H9 (cell line): ENCODE results near the gene SCEL. TPM values are rescaled to one million over a fixed set of nuclear protein-coding genes. Genes with fewer than 3 reads are reported as not detected.

Experiments
- DNase-seq: peaks from one replicate; pipeline ENCODE4 v3.0.0-alpha.2; 2017
- H2AFZ ChIP-seq: one replicate; pipeline ENCODE4 v1.6.1; 2013; ENCODE audit warnings: mild to moderate bottlenecking, low read length, control low read depth, moderate library complexity
- H2AK5ac ChIP-seq: 2 replicates; pipeline ENCODE4 v1.6.1; 2013; ENCODE audit warnings: low read length, control low read depth, mixed read lengths; ENCODE audit not compliant: insufficient read length
- H2BK120ac ChIP-seq: one replicate; pipeline ENCODE4 v1.6.1; 2013; ENCODE audit warnings: low read depth, mild to moderate bottlenecking, low read length, control low read depth, inconsistent platforms; ENCODE audit not compliant: poor library complexity, severe bottlenecking
- H2BK12ac ChIP-seq: 2 replicates; pipeline ENCODE4 v1.6.1; 2013; ENCODE audit warnings: low read length, control low read depth, mixed read lengths, low read depth; ENCODE audit not compliant: insufficient read length
- H2BK15ac ChIP-seq: 2 replicates; pipeline ENCODE4 v1.6.1; 2013; ENCODE audit warnings: low read depth, low read length, control low read depth
- H2BK20ac ChIP-seq: one replicate; pipeline ENCODE4 v1.6.1; 2013; ENCODE audit warnings: low read depth, mild to moderate bottlenecking, low read length, control low read depth, inconsistent platforms; ENCODE audit not compliant: poor library complexity, severe bottlenecking
- H2BK5ac ChIP-seq: 2 replicates; pipeline ENCODE4 v1.6.1; 2013; ENCODE audit warnings: low read length, control low read depth, mixed read lengths; ENCODE audit not compliant: insufficient read length
- H3K14ac ChIP-seq: 2 replicates; pipeline ENCODE4 v1.6.1; 2013; ENCODE audit warnings: low read length, control low read depth; ENCODE audit not compliant: insufficient read depth
- H3K18ac ChIP-seq: 2 replicates; pipeline ENCODE4 v1.6.1; 2013; ENCODE audit warnings: low read depth, mild to moderate bottlenecking, mixed read lengths, low read length, control low read depth; ENCODE audit not compliant: insufficient read length
- H3K23ac ChIP-seq: 2 replicates; pipeline ENCODE4 v1.6.1; 2013; ENCODE audit warnings: low read length, control low read depth, mixed read lengths, low read depth; ENCODE audit not compliant: insufficient read length
- H3K23me2 ChIP-seq: 2 replicates; pipeline ENCODE4 v1.6.1; 2013; ENCODE audit warnings: low read depth, mild to moderate bottlenecking, mixed read lengths, low read length, control low read depth; ENCODE audit not compliant: insufficient read length, poor library complexity, severe bottlenecking
- H3K27ac ChIP-seq: 2 replicates; pipeline ENCODE4 v1.5.1; 2013; ENCODE audit warnings: low read length, control low read depth, mixed read lengths, low read depth; ENCODE audit not compliant: insufficient read length
- H3K27me3 ChIP-seq: 2 replicates; pipeline ENCODE4 v1.6.1; 2013; ENCODE audit warnings: low read length, control low read depth, inconsistent platforms; ENCODE audit not compliant: insufficient read depth
- H3K4ac ChIP-seq: 2 replicates; pipeline ENCODE4 v1.6.1; 2013; ENCODE audit warnings: low read depth, mild to moderate bottlenecking, control low read depth, inconsistent platforms, low read length, moderate library complexity
- H3K4me1 ChIP-seq: 2 replicates; pipeline ENCODE4 v1.6.1; 2013; ENCODE audit warnings: low read length, control low read depth, inconsistent platforms; ENCODE audit not compliant: insufficient read depth
- H3K4me2 ChIP-seq: 2 replicates; pipeline ENCODE4 v1.6.1; 2013; ENCODE audit warnings: low read length, control low read depth, mixed read lengths; ENCODE audit not compliant: insufficient read length, insufficient read depth
- H3K56ac ChIP-seq: 2 replicates; pipeline ENCODE4 v1.6.1; 2013; ENCODE audit warnings: low read depth, mild to moderate bottlenecking, mixed read lengths, low read length, control low read depth; ENCODE audit not compliant: insufficient read length
- H3K79me1 ChIP-seq: 2 replicates; pipeline ENCODE4 v1.6.1; 2013; ENCODE audit warnings: low read depth, mild to moderate bottlenecking, moderate library complexity, low read length, control low read depth, inconsistent platforms; ENCODE audit not compliant: insufficient read depth, poor library complexity, severe bottlenecking
- H3K79me2 ChIP-seq: 2 replicates; pipeline ENCODE4 v1.6.1; 2013; ENCODE audit warnings: low read length, control low read depth, inconsistent platforms; ENCODE audit not compliant: insufficient read depth
- H3K9ac ChIP-seq: 2 replicates; pipeline ENCODE4 v1.6.1; 2013; ENCODE audit warnings: low read length, control low read depth, mixed read lengths; ENCODE audit not compliant: insufficient read length; ENCODE audit errors: extremely low read depth
- H3K9me3 ChIP-seq: one replicate; pipeline ENCODE4 v1.6.1; 2013; ENCODE audit warnings: low read depth, low read length, inconsistent platforms; ENCODE audit not compliant: control insufficient read depth
- H3T11ph ChIP-seq: one replicate; pipeline ENCODE4 v1.6.1; 2013; ENCODE audit warnings: mild to moderate bottlenecking, low read length, control low read depth, inconsistent platforms
- H4K20me1 ChIP-seq: one replicate; pipeline ENCODE4 v1.6.1; 2013; ENCODE audit not compliant: control insufficient read depth, insufficient read length, insufficient read depth
- H4K5ac ChIP-seq: 2 replicates; pipeline ENCODE4 v1.6.1; 2013; ENCODE audit warnings: low read depth, mild to moderate bottlenecking, mixed read lengths, low read length, control low read depth; ENCODE audit not compliant: insufficient read length
- H4K8ac ChIP-seq: replicated peaks from 2 replicates; pipeline ENCODE4 v1.6.1; 2013; ENCODE audit warnings: low read length, control low read depth, mixed read lengths, low read depth; ENCODE audit not compliant: insufficient read length
- H4K91ac ChIP-seq: 2 replicates; pipeline ENCODE4 v1.6.1; 2013; ENCODE audit warnings: low read depth, mild to moderate bottlenecking, moderate library complexity, mixed read lengths, low read length, control low read depth; ENCODE audit not compliant: insufficient read length
- H3K27ac Mint-ChIP-seq, 3 experiments: 2 replicates in 2 of 3; 3 replicates in 1 of 3; pipeline ENCODE4 v1.8.0; 2020 to 2021; ENCODE audit warnings: mixed read lengths in 3 of 3, mild to moderate bottlenecking in 1 of 3, moderate library complexity in 1 of 3
- H3K27me3 Mint-ChIP-seq: 2 replicates; pipeline ENCODE4 v1.8.0; 2021; ENCODE audit warnings: low read depth, mild to moderate bottlenecking, moderate library complexity, mixed read lengths
- H3K36me3 Mint-ChIP-seq, 3 experiments: 2 replicates in 2 of 3; 3 replicates in 1 of 3; pipeline ENCODE4 v1.8.0; 2020 to 2021; ENCODE audit warnings: low read depth in 3 of 3, mixed read lengths in 3 of 3; ENCODE audit not compliant: insufficient read depth in 1 of 3
- H3K4me1 Mint-ChIP-seq, 2 experiments: 2 replicates each; pipeline ENCODE4 v1.8.0; 2020; ENCODE audit warnings: mixed read lengths in 2 of 2
- H3K4me3 Mint-ChIP-seq, 2 experiments: 2 replicates in 1 of 2; 3 replicates in 1 of 2; pipeline ENCODE4 v1.8.0; 2020 to 2021; ENCODE audit warnings: mild to moderate bottlenecking in 2 of 2, mixed read lengths in 2 of 2, moderate library complexity in 1 of 2
- H3K9me3 Mint-ChIP-seq, 2 experiments: 2 replicates in 1 of 2; 3 replicates in 1 of 2; pipeline ENCODE4 v1.8.0; 2020; ENCODE audit warnings: mild to moderate bottlenecking in 2 of 2, mixed read lengths in 2 of 2, moderate library complexity in 1 of 2
- CTCF ChIP-seq: fragments of 200-600 bp; sonication (generic); conservative IDR thresholded peaks from 3 replicates; pipeline ENCODE4 v1.8.0; 2021; ENCODE audit warnings: antibody characterized with exemption, mild to moderate bottlenecking
- WGBS: extraction: QIAGEN DNeasy Blood & Tissue Kit; methylation state at CpG from one replicate; pipeline ENCODE4 v1.1.7; 2013; ENCODE audit warnings: missing lambda C conversion rate, low lambda C conversion rate, mixed read lengths; ENCODE audit not compliant: insufficient read length; ENCODE audit errors: extremely low coverage; 5-methylcytosine and 5-hydroxymethylcytosine counted together
- total RNA-seq: library from RNA; stranded (reverse); gene quantifications from 2 replicates; pipeline ENCODE4 v1.2.1, GENCODE V29; 2021

Gene SCEL
- total RNA-seq, 1 experiment from 2014 or later, result not detected

DNA sequence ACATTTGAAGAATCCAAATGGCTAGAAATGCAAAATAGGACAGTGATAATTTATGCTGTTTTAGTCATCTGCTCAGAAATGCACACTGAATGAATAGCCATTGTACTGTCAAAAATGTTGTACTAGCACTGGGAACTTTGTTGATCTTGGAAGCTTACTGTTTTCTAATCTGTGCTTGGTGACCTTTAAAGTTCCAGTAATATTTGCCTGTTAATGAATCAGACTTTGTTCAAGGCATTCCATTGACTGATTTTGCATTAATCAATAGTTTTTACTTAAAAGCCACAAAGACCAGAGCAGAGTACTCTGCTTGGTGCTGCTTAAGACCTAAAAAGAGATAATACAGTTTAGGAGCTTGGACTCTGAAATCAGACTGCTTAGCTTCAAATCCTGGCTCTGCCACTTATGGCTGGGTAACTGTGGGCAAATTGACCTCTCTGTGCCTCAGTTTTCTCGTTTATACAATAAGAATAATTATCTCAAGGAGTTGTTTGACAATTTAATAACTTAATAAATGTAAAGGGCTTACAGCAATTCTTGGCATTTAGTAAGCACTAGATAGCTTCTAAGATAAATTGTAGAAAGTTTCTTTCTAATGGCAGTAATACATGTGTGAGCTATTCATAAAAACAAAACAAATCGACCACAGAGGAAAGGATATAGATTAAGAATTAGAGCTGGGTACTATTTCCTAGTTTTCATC is 157.4 kb downstream of the SCEL start:
- Histone ChIP-seq H3K79me1 (no peaks in the 10 kb centered on the region), H3K9ac (no peak overlapping the region), H2AK5ac (no peak overlapping the region), H3K27me3 (no peaks in the 10 kb centered on the region), H3K9me3 (no peaks in the 10 kb centered on the region), H2BK12ac (no peak overlapping the region), H3K23me2 (no peaks in the 10 kb centered on the region), H2AFZ (no peak overlapping the region), H3K18ac (no peak overlapping the region), H2BK15ac (no peak overlapping the region), H3K4me2 (no peak overlapping the region), H4K20me1 (no peaks in the 10 kb centered on the region), H3K23ac (no peak overlapping the region), H2BK20ac (no peak overlapping the region), H4K91ac (no peak overlapping the region), H3K79me2 (no peaks in the 10 kb centered on the region), H3K4ac (no peak overlapping the region), H4K5ac (no peak overlapping the region), H3T11ph (no peak overlapping the region), H3K4me1 (peaks cover 2% of the 10 kb centered on the region; the same call in 1 of the 2 replicates), H2BK5ac (no peak overlapping the region), H2BK120ac (no peak overlapping the region), H3K14ac (no peak overlapping the region), H3K56ac (no peak overlapping the region), H4K8ac (no peak overlapping the region), H3K27ac (no peak overlapping the region)
- Mint-ChIP-seq H3K36me3 (no peaks in the 10 kb centered on the region), H3K27ac (no peak overlapping the region), H3K9me3 (no peaks in the 10 kb centered on the region), H3K4me1 (peaks cover 17% of the 10 kb centered on the region in 2 experiments), H3K27me3 (peaks cover 14% of the 10 kb centered on the region), H3K4me3 (no peak overlapping the region)
- no peak for TF ChIP-seq CTCF
- DNase-seq, result no peak
- no CpG with 5 or more reads among the region's 2 CpGs for WGBS
